ENCODE measurements around the gene POLR3K.
"Not testable (repeated sequence)": the region's sequence is repeated elsewhere in the genome, so short reads cannot be mapped to it uniquely, and the experiment has no call there.

DNA sequence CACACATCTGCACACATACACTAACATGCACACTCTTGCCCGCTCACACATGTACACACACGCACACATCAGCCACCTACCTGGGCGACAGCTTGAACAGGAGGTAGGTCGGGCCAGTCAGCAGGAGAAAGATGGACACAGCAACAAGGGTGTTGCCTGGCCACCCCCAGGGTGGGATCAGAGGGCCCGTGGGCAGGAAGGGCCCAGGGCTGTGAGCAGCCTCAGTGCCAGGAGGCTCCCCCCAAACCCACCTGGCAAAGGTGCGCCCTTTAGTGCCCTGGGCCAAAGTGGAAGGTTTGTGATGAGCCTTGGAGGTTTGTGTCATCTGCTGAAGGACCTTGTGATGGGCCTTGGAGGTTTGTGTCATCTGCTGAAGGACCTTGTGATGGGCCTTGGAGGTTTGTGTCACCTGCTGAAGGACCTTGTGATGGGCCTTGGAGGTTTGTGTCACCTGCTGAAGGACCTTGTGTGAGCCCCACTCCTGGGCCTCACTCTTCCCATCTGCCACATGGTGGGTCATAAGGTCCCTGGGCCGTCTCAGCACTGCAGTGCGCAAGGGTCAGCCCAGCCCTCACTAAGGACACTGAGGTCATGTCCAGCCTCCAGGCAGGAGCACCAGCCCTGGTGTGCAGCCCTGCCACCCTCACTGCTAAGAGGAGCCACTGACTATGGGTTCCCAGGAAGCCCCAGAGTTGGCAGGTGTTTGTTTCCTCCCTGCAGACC, 20.1 kb downstream of the POLR3K start:
- not testable (repeated sequence) for TF ChIP-seq FOXK2 (IDR thresholded peaks at IDR 0.05); ARNT (IDR thresholded peaks at IDR 0.05); FOXA1 (IDR thresholded peaks at IDR 0.05); ZNF384 (IDR thresholded peaks at IDR 0.05); SUZ12 (IDR thresholded peaks at IDR 0.05); SP1 (IDR thresholded peaks at IDR 0.05); LEF1 (IDR thresholded peaks at IDR 0.05; ENCODE audit: borderline replicate concordance); TARDBP (IDR thresholded peaks at IDR 0.05); CTBP1 (IDR thresholded peaks at IDR 0.05; ENCODE audit: borderline replicate concordance)
